WERI-Rb-1 (cell line): ENCODE data around the gene PGBD1.
A peak's percentile ranks its signal among the peaks of the same experiment; 100 is the strongest.

Source experiments
- DNase-seq: peaks from one replicate; pipeline ENCODE4 v3.0.0-alpha.2; 2020
- H3K27ac ChIP-seq: fragments of 250-450 bp; sonication (Bioruptor Pico); 2 replicates; pipeline ENCODE4 v1.5.1; 2020; ENCODE audit warnings: mild to moderate bottlenecking, moderate library complexity
- H3K27me3 ChIP-seq: fragments of 250-450 bp; sonication (Bioruptor Pico); 2 replicates; pipeline ENCODE4 v1.5.1; 2021; ENCODE audit warnings: mild to moderate bottlenecking, low read depth, moderate library complexity; ENCODE audit not compliant: insufficient read depth, severe bottlenecking
- H3K36me3 ChIP-seq: fragments of 250-450 bp; sonication (Bioruptor Pico); 2 replicates; pipeline ENCODE4 v1.5.1; 2020; ENCODE audit warnings: mild to moderate bottlenecking, moderate library complexity
- H3K4me3 ChIP-seq: 2 replicates; pipeline ENCODE4 v1.5.1; 2011; ENCODE audit warnings: low read depth, mild to moderate bottlenecking, control low read depth, low read length
- H3K9me3 ChIP-seq: fragments of 250-450 bp; sonication (Bioruptor Pico); 2 replicates; pipeline ENCODE4 v1.5.1; 2021; ENCODE audit warnings: mild to moderate bottlenecking, moderate library complexity; ENCODE audit not compliant: severe bottlenecking
- CTCF ChIP-seq: IDR thresholded peaks from 2 replicates; pipeline ENCODE4 v1.5.1; 2011; ENCODE audit warnings: low read depth, mild to moderate bottlenecking, control low read depth, inconsistent platforms, low read length

Gene PGBD1

GRCh38 chr6:28245206-28245941 is 36.0 kb upstream of the PGBD1 start:
- no peak overlapping the region for H3K27ac ChIP-seq
- H3K27me3 ChIP-seq = no peaks in the 10 kb centered on the region
- DNase-seq = no peak
- no peak overlapping the region for H3K4me3 ChIP-seq
- TF ChIP-seq CTCF = no peak
- peaks cover 46% of the 10 kb centered on the region for H3K36me3 ChIP-seq
- H3K9me3 ChIP-seq = no peaks in the 10 kb centered on the region

GRCh38 chr6:28248916-28249315 is 32.5 kb upstream of the PGBD1 start:
- TF ChIP-seq CTCF = no peak
- no peak overlapping the region for H3K27ac ChIP-seq
- H3K36me3 ChIP-seq = peaks cover 43% of the 10 kb centered on the region
- no peaks in the 10 kb centered on the region for H3K9me3 ChIP-seq
- DNase-seq = no peak
- no peaks in the 10 kb centered on the region for H3K27me3 ChIP-seq
- no peak overlapping the region for H3K4me3 ChIP-seq

GRCh38 chr6:28250747-28251146 is 30.6 kb upstream of the PGBD1 start:
- H3K36me3 ChIP-seq = peaks cover 26% of the 10 kb centered on the region
- H3K4me3 ChIP-seq = no peak overlapping the region
- H3K9me3 ChIP-seq = no peaks in the 10 kb centered on the region
- no peak for DNase-seq
- no peak for TF ChIP-seq CTCF
- H3K27ac ChIP-seq = no peak overlapping the region
- H3K27me3 ChIP-seq = no peaks in the 10 kb centered on the region

GRCh38 chr6:28251661-28252008 is 29.7 kb upstream of the PGBD1 start:
- H3K27me3 ChIP-seq = no peaks in the 10 kb centered on the region
- no peak for TF ChIP-seq CTCF
- DNase-seq = peak; percentile 19
- H3K4me3 ChIP-seq = peak overlapping the region; percentile 79
- no peaks in the 10 kb centered on the region for H3K9me3 ChIP-seq
- H3K36me3 ChIP-seq = peaks cover 17% of the 10 kb centered on the region
- peak overlapping the region; percentile 33 for H3K27ac ChIP-seq

GRCh38 chr6:28252009-28252975 is 29.1 kb upstream of the PGBD1 start, which contains the start of gene ZKSCAN4:
Gene ZKSCAN4, minus strand, starts transcription at chr6:28252269. Its CDS starts 289 bp downstream, at chr6:28251980.
- Histone ChIP-seq H3K36me3 (peaks cover 10% of the 10 kb centered on the region; the same call in 1 of the 2 replicates), H3K9me3 (no peaks in the 10 kb centered on the region), H3K27me3 (no peaks in the 10 kb centered on the region), H3K27ac (peak within 1 kb of the TSS; percentile 33), H3K4me3 (peak within 1 kb of the TSS; percentile 79)
- no peak for TF ChIP-seq CTCF
- DNase-seq = peak; percentile 98
